ENCODE data around the gene ZNF541.

The ZNF541 gene

DNA sequence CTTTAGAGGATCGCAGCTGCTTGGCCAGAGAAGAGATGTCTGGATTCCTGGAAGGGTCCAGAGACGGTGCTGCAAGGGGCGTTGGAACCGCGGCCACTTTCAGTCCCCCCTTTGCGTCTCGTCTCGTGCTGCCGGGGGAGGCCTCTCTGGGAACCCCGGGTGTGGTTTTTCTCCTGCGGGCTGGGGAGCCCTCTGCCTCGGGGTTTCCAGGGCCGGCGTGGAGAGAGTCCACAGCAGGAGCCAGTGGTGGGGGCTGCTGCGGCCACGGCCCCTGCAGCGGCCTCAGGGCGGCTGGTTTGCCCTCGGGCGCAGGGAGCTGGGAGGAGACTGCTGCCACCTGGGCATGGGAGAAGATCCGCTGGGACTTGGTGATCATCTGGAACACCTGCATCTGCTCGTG is 28.5 kb downstream of the ZNF541 start:
- DNase-seq: no peak

DNA sequence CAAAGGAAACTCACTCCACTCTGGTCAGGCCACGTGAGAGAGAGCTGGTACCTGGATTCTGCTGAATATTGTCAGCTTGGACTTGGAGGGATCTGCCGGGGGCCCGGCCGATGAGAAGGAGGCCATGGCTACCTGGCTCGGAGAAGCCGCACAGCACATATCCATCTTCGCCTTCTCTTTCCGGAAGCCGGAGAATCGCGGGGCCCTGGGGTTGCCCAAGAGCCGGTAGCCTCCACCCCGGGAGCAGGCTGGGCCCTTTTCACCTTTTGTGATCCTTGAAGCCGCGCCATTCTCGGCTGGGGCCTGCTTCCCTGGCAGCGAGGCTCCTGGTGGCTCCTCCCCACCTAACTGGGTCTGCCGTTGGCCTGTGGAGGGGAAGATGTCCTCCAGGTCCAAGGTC is 28.9 kb downstream of the ZNF541 start:
- DNase-seq: no peak

DNA sequence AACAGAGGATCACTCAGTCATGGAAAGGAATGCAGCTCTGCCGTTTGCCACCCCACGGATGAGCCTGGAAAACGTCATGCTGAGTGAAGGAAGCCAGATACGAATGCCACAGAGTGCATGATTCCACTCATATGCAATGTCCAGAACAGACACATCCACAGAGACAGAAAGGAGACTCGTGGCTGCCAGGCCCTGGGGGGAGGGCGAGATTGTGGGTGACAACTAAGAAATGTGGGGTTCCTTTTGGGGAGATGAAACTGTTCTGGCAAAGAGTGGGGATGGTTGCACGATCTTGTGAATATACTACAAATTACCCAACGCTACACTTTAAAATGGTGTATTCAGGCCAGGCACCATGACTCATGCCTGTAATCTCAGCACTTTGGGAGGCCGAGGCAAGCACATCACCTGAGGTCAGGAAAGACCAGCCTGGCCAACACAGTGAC is 30.9 kb downstream of the ZNF541 start:
- no peak for DNase-seq

DNA sequence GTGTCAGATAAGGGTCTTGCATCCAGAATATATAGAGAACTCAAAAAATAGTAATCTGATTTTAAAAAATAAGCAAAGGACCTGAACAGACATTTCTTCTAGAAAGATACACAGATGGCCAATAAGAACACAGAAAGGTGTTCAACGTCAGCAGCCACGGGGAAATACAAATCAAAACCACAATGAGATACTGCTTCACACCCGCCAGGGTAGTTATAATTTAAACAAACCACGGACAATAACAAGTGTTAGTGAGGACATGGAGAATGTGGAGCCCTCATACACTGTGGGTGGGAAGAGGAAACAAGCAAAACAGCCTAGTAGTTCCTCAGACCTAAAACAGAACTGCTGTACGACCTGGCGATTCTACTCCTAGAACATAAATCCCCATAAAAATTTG is 31.4 kb downstream of the ZNF541 start:
- no peak for DNase-seq

DNA sequence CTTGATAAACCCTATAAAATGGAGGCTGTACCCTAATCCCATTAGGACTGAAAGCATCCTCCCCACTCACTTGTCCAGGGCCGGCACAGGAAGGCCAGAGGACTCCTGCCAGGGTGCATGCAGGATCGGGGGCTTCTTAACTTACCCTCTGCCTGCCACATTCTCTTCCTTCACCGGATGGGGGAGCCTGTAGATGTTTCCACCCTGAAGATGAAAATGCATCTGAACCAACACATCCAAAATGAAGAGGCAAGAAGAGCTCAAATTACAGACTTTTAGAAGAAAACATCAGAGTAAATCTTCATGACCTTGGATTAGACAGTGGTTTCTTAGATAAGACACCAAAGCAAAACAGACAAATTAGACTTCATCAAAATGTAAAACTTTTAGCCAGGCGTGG is 32.2 kb downstream of the ZNF541 start:
- no peak for DNase-seq

DNA sequence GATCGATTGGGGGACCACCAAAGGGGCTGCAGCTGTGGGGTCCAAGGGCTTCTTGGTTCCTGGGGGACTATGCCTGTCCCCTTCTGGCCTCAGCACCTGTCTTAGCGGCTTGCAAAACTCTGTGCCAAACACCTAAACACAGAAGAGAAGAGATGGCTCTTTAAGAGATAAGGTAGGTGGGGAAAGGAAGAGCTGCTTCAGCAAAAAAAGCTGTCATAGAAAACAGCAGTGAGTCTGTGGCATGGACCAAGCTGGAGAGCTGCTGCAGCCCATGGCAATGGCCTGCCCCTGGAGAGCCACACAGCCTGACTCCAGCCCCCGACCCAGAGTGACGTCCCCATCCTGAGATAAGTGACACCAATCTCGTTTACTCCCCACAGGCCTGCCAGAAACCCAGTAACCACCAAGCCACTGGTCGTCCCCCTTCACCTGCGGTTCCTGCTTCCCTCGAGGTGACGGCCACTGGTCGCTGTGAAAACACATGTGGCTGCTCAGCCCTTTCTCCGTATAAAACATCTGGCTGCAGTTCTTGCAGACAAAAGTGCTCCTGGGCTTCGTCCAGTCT is 33.1 kb downstream of the ZNF541 start:
- no peak for DNase-seq

DNA sequence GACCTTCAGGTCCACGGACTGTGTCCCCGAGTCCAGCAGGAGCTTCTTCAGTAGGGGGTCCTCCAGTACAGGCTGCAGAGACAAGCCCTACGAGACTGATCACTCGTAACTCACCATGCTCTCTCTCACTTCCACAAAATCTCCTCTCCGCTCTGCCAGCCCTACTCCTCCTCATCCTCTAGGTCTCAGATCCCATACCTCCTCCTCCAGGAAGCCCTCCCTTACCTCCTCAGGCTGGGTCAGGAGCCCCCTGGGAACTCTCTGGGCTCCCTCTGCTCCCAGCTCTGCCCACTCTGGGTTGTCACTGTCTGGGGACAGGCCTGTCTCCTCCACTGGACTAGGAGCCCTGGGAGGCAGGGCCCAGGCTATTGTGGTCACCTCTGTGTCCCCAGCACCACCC is 34.1 kb downstream of the ZNF541 start:
- DNase-seq: no peak

DNA sequence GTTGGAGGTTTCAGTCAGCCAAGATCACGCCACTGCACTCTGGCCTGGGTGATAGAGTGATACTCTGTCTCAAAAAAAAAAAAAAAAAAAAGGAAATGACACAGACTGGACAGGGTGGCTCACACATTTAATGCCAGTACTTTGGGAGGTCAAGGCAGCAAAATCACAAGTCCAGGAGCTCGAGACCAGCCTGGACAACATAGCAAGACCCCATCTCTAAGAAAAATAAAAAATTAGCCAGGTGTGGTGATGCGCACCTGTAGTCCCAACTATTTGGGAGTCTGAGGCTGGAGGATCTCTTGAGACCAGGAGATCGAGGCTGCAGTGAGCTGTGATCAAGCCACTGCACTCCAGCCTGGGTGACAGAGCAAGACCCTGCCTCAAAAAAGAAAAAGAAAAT is 35.5 kb downstream of the ZNF541 start:
- no peak for DNase-seq

DNA sequence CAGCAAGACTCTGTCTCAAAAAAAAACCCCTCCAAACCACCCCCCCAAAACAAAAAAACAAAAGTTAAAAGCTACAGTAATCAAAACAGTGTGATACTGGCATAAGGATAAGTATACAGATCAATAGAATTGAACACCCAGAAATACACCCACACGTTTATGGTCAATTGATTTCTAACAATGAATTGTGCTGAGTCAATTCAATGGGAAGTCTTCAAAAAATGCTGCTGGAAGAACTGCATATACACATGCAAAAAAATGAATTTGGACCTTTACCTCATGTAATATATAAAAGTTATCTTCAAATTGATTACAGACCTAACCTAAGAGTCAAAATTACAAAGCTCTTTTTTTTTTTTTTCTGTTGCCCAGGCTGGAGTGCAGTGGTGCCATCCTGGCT is 38.3 kb downstream of the ZNF541 start:
- DNase-seq: no peak

DNA sequence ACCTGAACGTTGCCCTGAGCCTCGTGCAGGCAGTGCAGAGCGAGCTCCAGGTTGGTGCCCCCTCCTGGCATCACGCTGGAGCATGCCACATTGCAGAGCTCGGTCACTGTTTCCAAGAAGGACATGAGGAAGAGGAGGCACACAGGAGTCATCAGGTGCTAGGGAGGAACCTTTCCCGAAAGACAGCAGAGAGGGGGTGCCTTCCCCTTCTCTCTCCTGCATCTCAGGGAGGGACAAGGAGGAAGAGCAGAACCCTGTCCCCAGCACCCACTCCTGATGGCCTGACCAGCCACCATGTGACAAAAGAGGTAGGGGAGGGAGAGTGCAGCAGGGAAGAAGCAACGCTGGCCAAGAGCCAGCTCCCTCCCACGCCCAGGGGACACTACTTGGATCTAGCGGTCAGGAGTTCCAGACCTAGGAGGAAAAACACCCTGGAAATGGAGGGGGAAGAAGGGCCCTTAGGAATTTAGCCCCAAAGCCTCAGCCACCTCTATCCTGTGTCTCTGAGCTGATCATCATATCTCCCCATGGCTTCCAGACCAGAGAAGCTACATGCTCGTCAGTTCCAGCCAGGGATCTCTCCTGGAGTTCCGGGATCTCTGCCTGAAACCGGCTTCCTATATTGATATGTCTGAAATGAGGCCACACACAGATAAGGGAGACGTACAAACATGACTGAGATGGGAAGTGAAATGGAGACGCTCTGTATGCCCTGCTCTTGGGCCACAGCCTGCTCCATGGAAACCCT is 41.1 kb downstream of the ZNF541 start:
- DNase-seq: no peak

DNA sequence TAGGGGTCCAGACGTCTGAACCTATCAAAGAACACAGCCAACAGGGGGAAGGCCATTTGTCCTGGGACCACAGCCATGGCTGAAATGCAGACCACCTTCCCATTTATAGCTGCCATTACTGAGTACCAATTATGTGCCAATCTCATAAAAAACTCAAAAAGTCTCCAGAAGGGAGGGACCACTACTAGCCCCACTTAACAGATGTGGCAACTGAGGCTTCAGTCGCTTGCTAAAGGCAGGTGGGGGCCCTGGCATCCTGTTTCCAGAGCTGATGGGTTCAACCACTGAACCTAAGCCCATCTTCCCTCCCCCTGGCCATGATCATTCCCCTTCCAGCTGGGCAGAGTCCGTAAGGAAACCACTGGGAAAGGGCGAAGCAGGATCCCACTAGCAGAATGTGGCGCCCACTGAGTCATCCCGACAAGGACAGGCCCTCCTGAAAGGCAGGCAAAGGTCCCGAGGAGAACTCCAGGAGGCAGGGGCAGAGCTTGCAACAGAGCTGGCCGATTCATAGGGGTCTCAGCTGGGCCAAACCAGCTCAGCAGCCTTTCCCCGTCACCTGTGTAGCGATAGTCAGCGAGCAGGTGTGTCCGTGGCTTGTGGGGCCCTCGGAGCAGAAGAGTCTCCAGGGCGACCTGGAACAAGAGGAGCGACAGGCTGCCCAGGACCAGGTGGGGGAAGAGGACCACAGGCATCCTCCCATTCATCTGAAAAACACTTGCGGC is 43.8 kb downstream of the ZNF541 start:
- no peak for DNase-seq

DNA sequence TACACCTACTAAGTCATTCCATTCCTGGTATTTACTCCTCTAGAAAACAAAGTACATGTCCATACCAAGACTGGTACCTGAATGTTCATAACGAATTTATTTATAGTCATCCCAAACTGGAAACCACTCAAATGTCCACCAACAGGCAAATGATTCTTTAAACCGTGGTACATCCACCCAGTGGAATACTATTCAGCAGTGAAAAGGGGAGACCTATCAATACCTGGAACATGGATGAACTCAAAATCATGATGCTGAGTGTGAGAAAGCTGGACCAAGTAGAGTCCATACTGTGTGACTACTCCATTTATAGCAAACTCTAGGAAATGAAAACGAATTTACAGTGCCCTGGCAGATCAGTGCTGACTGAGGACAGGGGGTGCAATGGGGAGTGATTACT is 46.1 kb downstream of the ZNF541 start:
- no peak for DNase-seq

DNA sequence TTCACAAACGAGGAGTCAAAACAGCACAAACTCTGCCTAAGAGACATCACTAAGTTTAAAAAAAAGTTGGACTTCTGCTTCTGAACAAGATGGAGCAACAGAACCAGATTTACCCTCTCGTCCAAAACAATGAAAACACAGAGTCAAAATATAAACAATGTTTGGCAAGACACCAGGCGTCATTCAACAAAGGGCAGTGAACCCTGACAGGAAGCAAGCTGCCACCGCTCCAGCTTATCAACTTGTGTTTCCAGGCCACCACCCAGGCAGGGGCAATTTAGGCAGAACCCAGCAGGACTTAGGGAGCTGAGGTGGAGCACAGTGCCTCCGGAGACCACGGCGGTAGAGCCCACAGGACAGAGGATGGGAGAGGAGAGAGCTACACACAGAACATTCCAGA is 49.5 kb downstream of the ZNF541 start:
- no peak for DNase-seq

All from activated CD8-positive, alpha-beta memory T cell treated with anti-CD3 and anti-CD28 coated beads for 24 hours (primary cell).